ENCODE results near the gene TUG1. TPM values are rescaled to one million over a fixed set of nuclear protein-coding genes. Genes with fewer than 3 reads are reported as not detected.

The TUG1 gene
- total and polyA plus RNA-seq, 4 donors: 11.3 to 32.9 (median 18.2) TPM

GRCh38 chr22:30928401-30928800, 40.7 kb upstream of the TUG1 start (continued):
- TF ChIP-seq FOXA1 (IDR thresholded peaks at IDR 0.05): no peak

- Histone ChIP-seq H3K4me1 (ENCODE audit: control insufficient read depth in 4 of 4, insufficient read depth in 4 of 4, low read length in 3 of 4) (no peaks in the 10 kb centered on the region), H3K9ac (ENCODE audit: low read depth in 1 of 2, low read length in 2 of 2) (no peak overlapping the region), H3K36me3 (ENCODE audit: control insufficient read depth in 4 of 4, insufficient read depth in 3 of 4, low read depth in 1 of 4, low read length in 3 of 4) (peaks cover 16 to 95% (median 62%) of the 10 kb centered on the region in 4 donors), H3K4me3 (ENCODE audit: low read depth in 1 of 3, low read length in 3 of 3) (no peak overlapping the region), H3K27me3 (ENCODE audit: control insufficient read depth in 4 of 4, insufficient read depth in 4 of 4, low read length in 3 of 4) (no peaks in the 10 kb centered on the region), H3K27ac (ENCODE audit: low read depth in 1 of 2, low read length in 2 of 2) (no peak overlapping the region), H3K9me3 (ENCODE audit: control insufficient read depth in 4 of 4, low read length in 3 of 4) (no peaks in the 10 kb centered on the region)
- 92% methylated on average over 3 of the region's 3 CpGs for WGBS
- TF ChIP-seq HNF4A (conservative IDR thresholded peaks at IDR 0.05) (no peak), RXRA (IDR thresholded peaks at IDR 0.05) (no peak), GABPA (IDR thresholded peaks at IDR 0.05 in 1 of 2, conservative IDR thresholded peaks at IDR 0.05 in 1 of 2) (no peak), EGR1 (IDR thresholded peaks at IDR 0.05; ENCODE audit: low read depth in 2 of 2) (no peak), CTCF (IDR thresholded peaks at IDR 0.05; ENCODE audit: low read depth, low read length, missing input control) (no peak)
- TF ChIP-seq, protein P1, sequence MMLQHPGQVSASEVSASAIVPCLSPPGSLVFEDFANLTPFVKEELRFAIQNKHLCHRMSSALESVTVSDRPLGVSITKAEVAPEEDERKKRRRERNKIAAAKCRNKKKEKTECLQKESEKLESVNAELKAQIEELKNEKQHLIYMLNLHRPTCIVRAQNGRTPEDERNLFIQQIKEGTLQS (IDR thresholded peaks at IDR 0.05): no peak
- TF ChIP-seq, protein P2, sequence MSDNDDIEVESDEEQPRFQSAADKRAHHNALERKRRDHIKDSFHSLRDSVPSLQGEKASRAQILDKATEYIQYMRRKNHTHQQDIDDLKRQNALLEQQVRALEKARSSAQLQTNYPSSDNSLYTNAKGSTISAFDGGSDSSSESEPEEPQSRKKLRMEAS (IDR thresholded peaks at IDR 0.05): no peak
- DNase-seq (ENCODE audit: low spot score): no peak
These were observed 38.8 kb upstream of the TUG1 start for GRCh38 chr22:30930228-30930627.

- DNase-seq (ENCODE audit: low spot score): no peak
- Histone ChIP-seq H3K4me3 (ENCODE audit: low read depth in 1 of 3, low read length in 3 of 3) (no peak overlapping the region), H3K9ac (ENCODE audit: low read depth in 1 of 2, low read length in 2 of 2) (no peak overlapping the region), H3K9me3 (ENCODE audit: control insufficient read depth in 4 of 4, low read length in 3 of 4) (no peaks in the 10 kb centered on the region), H3K36me3 (ENCODE audit: control insufficient read depth in 4 of 4, insufficient read depth in 3 of 4, low read depth in 1 of 4, low read length in 3 of 4) (peaks cover 15 to 96% (median 68%) of the 10 kb centered on the region in 4 donors), H3K27ac (ENCODE audit: low read depth in 1 of 2, low read length in 2 of 2) (no peak overlapping the region), H3K4me1 (ENCODE audit: control insufficient read depth in 4 of 4, insufficient read depth in 4 of 4, low read length in 3 of 4) (no peaks in the 10 kb centered on the region), H3K27me3 (ENCODE audit: control insufficient read depth in 4 of 4, insufficient read depth in 4 of 4, low read length in 3 of 4) (no peaks in the 10 kb centered on the region)
- WGBS: 95% methylated on average over 4 of the region's 4 CpGs
- TF ChIP-seq RAD21 (IDR thresholded peaks at IDR 0.05) (no peak), ZBTB33 (IDR thresholded peaks at IDR 0.05) (no peak), FOXA2 (IDR thresholded peaks at IDR 0.05) (no peak), HNF4G (IDR thresholded peaks at IDR 0.05) (no peak)
- TF ChIP-seq, protein P2 (IDR thresholded peaks at IDR 0.05): no peak
These were observed 37.3 kb upstream of the TUG1 start for GRCh38 chr22:30931541-30932300.
